Measurements from ENCODE around the gene COQ9. TPM values are rescaled to one million over a fixed set of nuclear protein-coding genes. Genes with fewer than 3 reads are reported as not detected.

The COQ9 gene
- total RNA-seq, 1 experiment from 2014 or later: 32.9 TPM

- H3K4ac ChIP-seq (ENCODE audit: low read depth, low read length): no peak overlapping the region
- no peak overlapping the region for H2AFZ ChIP-seq (ENCODE audit: low read length)
- Mint-ChIP-seq H3K9me3 (no peaks in the 10 kb centered on the region), H3K27ac (peak overlapping the region in 2 of 3 experiments; percentile 48 to 64; a peak in 3 of 7 replicates), H3K27me3 (ENCODE audit: low read depth) (no peaks in the 10 kb centered on the region), H3K4me3 (0 out of 5 replicates have a peak overlapping the region, but pooled peaks of 1 of the 2 experiments have one; percentile 74), H3K36me3 (ENCODE audit: insufficient read depth in 1 of 3, low read depth in 3 of 3) (peaks cover 28 to 50% (median 44%) of the 10 kb centered on the region in 3 experiments), H3K4me1 (peaks cover 29 to 43% of the 10 kb centered on the region in 2 experiments)
- H4K20me1 ChIP-seq (ENCODE audit: control insufficient read depth, insufficient read depth, insufficient read length): no peaks in the 10 kb centered on the region
- no peak overlapping the region for H2BK12ac ChIP-seq (ENCODE audit: insufficient read length, low read depth, low read length)
- H2BK120ac ChIP-seq (ENCODE audit: low read depth, low read length, poor library complexity, severe bottlenecking): no peak overlapping the region
- no peak overlapping the region for H2BK5ac ChIP-seq (ENCODE audit: insufficient read length, low read length)
- H4K5ac ChIP-seq (ENCODE audit: insufficient read length, low read depth, low read length): no peak overlapping the region
- H3K9ac ChIP-seq (ENCODE audit: extremely low read depth, insufficient read length, low read length): no peak overlapping the region
- TF ChIP-seq, protein P1, sequence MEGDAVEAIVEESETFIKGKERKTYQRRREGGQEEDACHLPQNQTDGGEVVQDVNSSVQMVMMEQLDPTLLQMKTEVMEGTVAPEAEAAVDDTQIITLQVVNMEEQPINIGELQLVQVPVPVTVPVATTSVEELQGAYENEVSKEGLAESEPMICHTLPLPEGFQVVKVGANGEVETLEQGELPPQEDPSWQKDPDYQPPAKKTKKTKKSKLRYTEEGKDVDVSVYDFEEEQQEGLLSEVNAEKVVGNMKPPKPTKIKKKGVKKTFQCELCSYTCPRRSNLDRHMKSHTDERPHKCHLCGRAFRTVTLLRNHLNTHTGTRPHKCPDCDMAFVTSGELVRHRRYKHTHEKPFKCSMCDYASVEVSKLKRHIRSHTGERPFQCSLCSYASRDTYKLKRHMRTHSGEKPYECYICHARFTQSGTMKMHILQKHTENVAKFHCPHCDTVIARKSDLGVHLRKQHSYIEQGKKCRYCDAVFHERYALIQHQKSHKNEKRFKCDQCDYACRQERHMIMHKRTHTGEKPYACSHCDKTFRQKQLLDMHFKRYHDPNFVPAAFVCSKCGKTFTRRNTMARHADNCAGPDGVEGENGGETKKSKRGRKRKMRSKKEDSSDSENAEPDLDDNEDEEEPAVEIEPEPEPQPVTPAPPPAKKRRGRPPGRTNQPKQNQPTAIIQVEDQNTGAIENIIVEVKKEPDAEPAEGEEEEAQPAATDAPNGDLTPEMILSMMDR (conservative IDR thresholded peaks at IDR 0.05): no peak
- whole genome bisulfite sequencing (ENCODE audit: extremely low coverage, insufficient read length, low lambda C conversion rate): no CpG with 5 or more reads among the region's 4 CpGs
- H3K18ac ChIP-seq (ENCODE audit: insufficient read length, low read depth, low read length): no peak overlapping the region
- peaks cover 17% of the 10 kb centered on the region; the same call in 1 of the 2 replicates for H3K4me1 ChIP-seq (ENCODE audit: insufficient read depth, low read length)
- H4K8ac ChIP-seq (replicated peaks; ENCODE audit: insufficient read length, low read depth, low read length): no peak overlapping the region
- DNase-seq: peak; percentile 56
- no peaks in the 10 kb centered on the region for H3K79me2 ChIP-seq (ENCODE audit: insufficient read depth, low read length)
- H3K56ac ChIP-seq (ENCODE audit: insufficient read length, low read depth, low read length): no peak overlapping the region
- no peaks in the 10 kb centered on the region for H3K79me1 ChIP-seq (ENCODE audit: insufficient read depth, low read depth, low read length, poor library complexity, severe bottlenecking)
- H2AK5ac ChIP-seq (ENCODE audit: insufficient read length, low read length): no peak overlapping the region
- H3K9me3 ChIP-seq (ENCODE audit: control insufficient read depth, low read depth, low read length): no peaks in the 10 kb centered on the region
- no peak overlapping the region for H2BK15ac ChIP-seq (ENCODE audit: low read depth, low read length)
- H3K27ac ChIP-seq (ENCODE audit: insufficient read length, low read depth, low read length): no peak overlapping the region
- no peaks in the 10 kb centered on the region for H3K23me2 ChIP-seq (ENCODE audit: insufficient read length, low read depth, low read length, poor library complexity, severe bottlenecking)
- no peak overlapping the region for H3K14ac ChIP-seq (ENCODE audit: insufficient read depth, low read length)
- no peak overlapping the region for H3K23ac ChIP-seq (ENCODE audit: insufficient read length, low read depth, low read length)
- no peak overlapping the region for H3K4me2 ChIP-seq (ENCODE audit: insufficient read depth, insufficient read length, low read length)
- no peak overlapping the region for H2BK20ac ChIP-seq (ENCODE audit: low read depth, low read length, poor library complexity, severe bottlenecking)
- no peaks in the 10 kb centered on the region for H3K27me3 ChIP-seq (ENCODE audit: insufficient read depth, low read length)
- H4K91ac ChIP-seq (ENCODE audit: insufficient read length, low read depth, low read length): no peak overlapping the region
- H3T11ph ChIP-seq (ENCODE audit: low read length): no peak overlapping the region
These were observed 25.4 kb downstream of the COQ9 start for GRCh38 chr16:57472665-57473060.

Measured in H9 (cell line).